HEK293 (cell line): Measurements from ENCODE around the gene ZSWIM3.
A peak's percentile ranks its signal among the peaks of the same experiment; 100 is the strongest.

Experiments
- BCL11A ChIP-seq: fragments of 450-650 bp; formaldehyde crosslinking; IDR thresholded peaks from 2 replicates; pipeline ENCODE4 v1.5.1; 2016; ENCODE audit warnings: low read depth, missing biosample characterization, missing genetic modification characterization
- GLIS2 ChIP-seq: fragments of 450-650 bp; formaldehyde crosslinking; IDR thresholded peaks from 2 replicates; pipeline ENCODE4 v1.5.1; 2016; ENCODE audit warnings: missing biosample characterization, missing genetic modification characterization
- KLF10 ChIP-seq: fragments of 450-650 bp; IDR thresholded peaks from 2 replicates; pipeline ENCODE4 v1.5.1; 2018; ENCODE audit warnings: missing biosample characterization, mild to moderate bottlenecking, missing genetic modification characterization
- OSR2 ChIP-seq: fragments of 450-650 bp; formaldehyde crosslinking; IDR thresholded peaks from 2 replicates; pipeline ENCODE4 v1.5.1; 2016; ENCODE audit warnings: missing biosample characterization, missing genetic modification characterization
- YY1 ChIP-seq: fragments of 450-650 bp; formaldehyde crosslinking; IDR thresholded peaks from 2 replicates; pipeline ENCODE4 v1.5.1; 2018; ENCODE audit warnings: missing biosample characterization, missing genetic modification characterization
- ZFP69B ChIP-seq: fragments of 450-650 bp; formaldehyde crosslinking; IDR thresholded peaks from 2 replicates; pipeline ENCODE4 v1.5.1; 2016; ENCODE audit warnings: missing biosample characterization, missing genetic modification characterization
- ZNF121 ChIP-seq: fragments of 450-650 bp; formaldehyde crosslinking; IDR thresholded peaks from 2 replicates; pipeline ENCODE4 v1.5.1; 2016; ENCODE audit warnings: missing biosample characterization, missing genetic modification characterization
- ZNF132 ChIP-seq: fragments of 450-650 bp; formaldehyde crosslinking; IDR thresholded peaks from 2 replicates; pipeline ENCODE4 v1.5.1; 2017; ENCODE audit warnings: missing biosample characterization, missing genetic modification characterization, borderline replicate concordance
- ZNF133 ChIP-seq: fragments of 450-650 bp; formaldehyde crosslinking; IDR thresholded peaks from 2 replicates; pipeline ENCODE4 v1.5.1; 2016; ENCODE audit warnings: missing biosample characterization, missing genetic modification characterization
- ZNF140 ChIP-seq: fragments of 450-650 bp; formaldehyde crosslinking; IDR thresholded peaks from 2 replicates; pipeline ENCODE4 v1.5.1; 2016; ENCODE audit warnings: missing biosample characterization, missing genetic modification characterization
- ZNF146 ChIP-seq: fragments of 450-650 bp; formaldehyde crosslinking; IDR thresholded peaks from 2 replicates; pipeline ENCODE4 v1.5.1; 2016; ENCODE audit warnings: missing biosample characterization, missing genetic modification characterization
- ZNF155 ChIP-seq: fragments of 450-650 bp; formaldehyde crosslinking; IDR thresholded peaks from 2 replicates; pipeline ENCODE4 v1.5.1; 2016; ENCODE audit warnings: missing biosample characterization, missing genetic modification characterization
- ZNF211 ChIP-seq: fragments of 450-650 bp; formaldehyde crosslinking; IDR thresholded peaks from 2 replicates; pipeline ENCODE4 v1.5.1; 2016; ENCODE audit warnings: low read depth, missing biosample characterization, missing genetic modification characterization
- ZNF214 ChIP-seq: fragments of 450-650 bp; formaldehyde crosslinking; IDR thresholded peaks from 2 replicates; pipeline ENCODE4 v1.5.1; 2017; ENCODE audit warnings: missing biosample characterization, mild to moderate bottlenecking, missing genetic modification characterization, borderline replicate concordance
- ZNF239 ChIP-seq: fragments of 450-650 bp; formaldehyde crosslinking; IDR thresholded peaks from 2 replicates; pipeline ENCODE4 v1.5.1; 2016; ENCODE audit warnings: missing biosample characterization, missing genetic modification characterization
- ZNF654 ChIP-seq: fragments of 450-650 bp; formaldehyde crosslinking; IDR thresholded peaks from 2 replicates; pipeline ENCODE4 v1.5.1; 2016; ENCODE audit warnings: low read depth, missing biosample characterization, missing genetic modification characterization
- ZNF76 ChIP-seq: fragments of 450-650 bp; formaldehyde crosslinking; IDR thresholded peaks from 2 replicates; pipeline ENCODE4; 2016; ENCODE audit warnings: low read depth, missing biosample characterization, missing genetic modification characterization, borderline replicate concordance
- ZNF777 ChIP-seq: fragments of 450-650 bp; formaldehyde crosslinking; IDR thresholded peaks from 2 replicates; pipeline ENCODE4 v1.5.1; 2017; ENCODE audit warnings: missing biosample characterization, missing genetic modification characterization, borderline replicate concordance
- ZSCAN30 ChIP-seq: fragments of 450-650 bp; IDR thresholded peaks from 2 replicates; pipeline ENCODE4 v1.5.1; 2018; ENCODE audit warnings: missing biosample characterization, mild to moderate bottlenecking, missing genetic modification characterization, moderate library complexity
- TF ChIP-seq, protein P1 (sequence below): fragments of 450-650 bp; formaldehyde crosslinking; IDR thresholded peaks from 2 replicates; pipeline ENCODE4 v1.5.1; 2016; ENCODE audit warnings: missing biosample characterization, missing genetic modification characterization, low read depth
- TF ChIP-seq, protein P2 (sequence below): fragments of 450-650 bp; formaldehyde crosslinking; conservative IDR thresholded peaks from 2 replicates; pipeline ENCODE4 v1.5.1; 2016; ENCODE audit warnings: low read depth, missing biosample characterization, missing genetic modification characterization
- TF ChIP-seq, protein P3 (sequence below): sonication (generic); formaldehyde crosslinking; IDR thresholded peaks from 2 replicates; pipeline ENCODE4 v1.8.1; 2022; ENCODE audit warnings: mild to moderate bottlenecking, moderate library complexity, missing genetic modification reagents
- TF ChIP-seq, protein P4 (sequence below): fragments of 450-650 bp; formaldehyde crosslinking; IDR thresholded peaks from 2 replicates; pipeline ENCODE4 v1.5.1; 2017; ENCODE audit warnings: missing biosample characterization, missing genetic modification characterization
- TF ChIP-seq, protein P5 (sequence below): fragments of 450-650 bp; formaldehyde crosslinking; IDR thresholded peaks from 2 replicates; pipeline ENCODE4 v1.5.1; 2016; ENCODE audit warnings: missing biosample characterization, missing genetic modification characterization

The ZSWIM3 gene

DNA sequence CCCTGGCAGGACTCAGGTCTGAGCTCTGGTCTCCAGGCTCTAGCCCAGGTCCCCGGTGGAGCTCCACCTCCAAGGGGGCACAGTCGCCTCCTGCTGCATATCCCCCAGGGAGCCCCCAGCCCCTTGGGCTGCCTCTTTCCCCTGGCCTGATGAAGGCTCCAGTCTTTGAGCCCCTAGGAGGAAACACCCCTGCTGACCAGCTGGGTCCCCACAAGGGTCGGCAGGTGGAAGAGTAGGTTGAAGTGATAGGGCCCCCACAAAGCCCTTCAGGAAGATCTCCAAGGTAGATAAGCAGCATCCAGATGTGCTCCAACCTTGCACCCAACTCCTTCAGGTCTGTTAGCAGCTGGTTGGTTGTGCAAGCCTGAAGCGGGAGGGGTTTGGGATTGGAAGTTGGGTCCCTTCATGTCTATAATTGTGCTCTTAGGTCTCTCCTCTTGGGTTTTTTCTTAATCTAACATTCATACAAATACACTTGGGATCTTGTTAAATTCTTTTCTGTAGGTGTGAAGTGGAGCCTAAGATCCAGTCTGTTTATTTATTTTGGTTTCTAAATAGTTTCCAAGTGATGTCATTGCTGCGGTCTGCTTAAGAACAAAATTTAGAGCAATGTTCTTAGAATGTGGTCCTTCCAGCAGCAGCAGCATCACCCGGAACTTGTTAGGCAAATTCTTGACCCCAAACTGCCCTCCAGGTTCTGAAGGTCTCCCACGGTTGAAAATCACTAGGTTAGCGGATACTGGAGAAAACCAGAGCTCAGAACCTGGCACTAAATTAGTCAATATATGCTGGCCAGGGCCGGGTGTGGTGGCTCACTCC lies 39.8 kb upstream of the ZSWIM3 start (continued):
- TF ChIP-seq, protein P1, sequence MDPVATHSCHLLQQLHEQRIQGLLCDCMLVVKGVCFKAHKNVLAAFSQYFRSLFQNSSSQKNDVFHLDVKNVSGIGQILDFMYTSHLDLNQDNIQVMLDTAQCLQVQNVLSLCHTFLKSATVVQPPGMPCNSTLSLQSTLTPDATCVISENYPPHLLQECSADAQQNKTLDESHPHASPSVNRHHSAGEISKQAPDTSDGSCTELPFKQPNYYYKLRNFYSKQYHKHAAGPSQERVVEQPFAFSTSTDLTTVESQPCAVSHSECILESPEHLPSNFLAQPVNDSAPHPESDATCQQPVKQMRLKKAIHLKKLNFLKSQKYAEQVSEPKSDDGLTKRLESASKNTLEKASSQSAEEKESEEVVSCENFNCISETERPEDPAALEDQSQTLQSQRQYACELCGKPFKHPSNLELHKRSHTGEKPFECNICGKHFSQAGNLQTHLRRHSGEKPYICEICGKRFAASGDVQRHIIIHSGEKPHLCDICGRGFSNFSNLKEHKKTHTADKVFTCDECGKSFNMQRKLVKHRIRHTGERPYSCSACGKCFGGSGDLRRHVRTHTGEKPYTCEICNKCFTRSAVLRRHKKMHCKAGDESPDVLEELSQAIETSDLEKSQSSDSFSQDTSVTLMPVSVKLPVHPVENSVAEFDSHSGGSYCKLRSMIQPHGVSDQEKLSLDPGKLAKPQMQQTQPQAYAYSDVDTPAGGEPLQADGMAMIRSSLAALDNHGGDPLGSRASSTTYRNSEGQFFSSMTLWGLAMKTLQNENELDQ (tag by site-specific recombination): no peak
- TF ChIP-seq ZNF155 (no peak), ZNF211 (tag by site-specific recombination) (no peak), ZNF654 (tag by site-specific recombination) (no peak), ZNF146 (tag by site-specific recombination) (no peak), OSR2 (tag by site-specific recombination) (no peak), ZNF140 (tag by site-specific recombination) (no peak), YY1 (tag by site-specific recombination) (no peak), ZNF121 (tag by site-specific recombination) (no peak), GLIS2 (peak; percentile 80), ZNF214 (no peak), ZNF777 (tag by site-specific recombination) (no peak), ZNF76 (tag by site-specific recombination) (no peak), ZNF133 (tag by site-specific recombination) (no peak), KLF10 (0 out of 2 replicates have a peak, but pooled peaks have one; percentile 38), ZSCAN30 (no peak), ZNF132 (tag by site-specific recombination) (no peak), ZNF239 (tag by site-specific recombination) (no peak), BCL11A (tag by site-specific recombination) (no peak), ZFP69B (tag by site-specific recombination) (no peak)
- TF ChIP-seq, protein P2, sequence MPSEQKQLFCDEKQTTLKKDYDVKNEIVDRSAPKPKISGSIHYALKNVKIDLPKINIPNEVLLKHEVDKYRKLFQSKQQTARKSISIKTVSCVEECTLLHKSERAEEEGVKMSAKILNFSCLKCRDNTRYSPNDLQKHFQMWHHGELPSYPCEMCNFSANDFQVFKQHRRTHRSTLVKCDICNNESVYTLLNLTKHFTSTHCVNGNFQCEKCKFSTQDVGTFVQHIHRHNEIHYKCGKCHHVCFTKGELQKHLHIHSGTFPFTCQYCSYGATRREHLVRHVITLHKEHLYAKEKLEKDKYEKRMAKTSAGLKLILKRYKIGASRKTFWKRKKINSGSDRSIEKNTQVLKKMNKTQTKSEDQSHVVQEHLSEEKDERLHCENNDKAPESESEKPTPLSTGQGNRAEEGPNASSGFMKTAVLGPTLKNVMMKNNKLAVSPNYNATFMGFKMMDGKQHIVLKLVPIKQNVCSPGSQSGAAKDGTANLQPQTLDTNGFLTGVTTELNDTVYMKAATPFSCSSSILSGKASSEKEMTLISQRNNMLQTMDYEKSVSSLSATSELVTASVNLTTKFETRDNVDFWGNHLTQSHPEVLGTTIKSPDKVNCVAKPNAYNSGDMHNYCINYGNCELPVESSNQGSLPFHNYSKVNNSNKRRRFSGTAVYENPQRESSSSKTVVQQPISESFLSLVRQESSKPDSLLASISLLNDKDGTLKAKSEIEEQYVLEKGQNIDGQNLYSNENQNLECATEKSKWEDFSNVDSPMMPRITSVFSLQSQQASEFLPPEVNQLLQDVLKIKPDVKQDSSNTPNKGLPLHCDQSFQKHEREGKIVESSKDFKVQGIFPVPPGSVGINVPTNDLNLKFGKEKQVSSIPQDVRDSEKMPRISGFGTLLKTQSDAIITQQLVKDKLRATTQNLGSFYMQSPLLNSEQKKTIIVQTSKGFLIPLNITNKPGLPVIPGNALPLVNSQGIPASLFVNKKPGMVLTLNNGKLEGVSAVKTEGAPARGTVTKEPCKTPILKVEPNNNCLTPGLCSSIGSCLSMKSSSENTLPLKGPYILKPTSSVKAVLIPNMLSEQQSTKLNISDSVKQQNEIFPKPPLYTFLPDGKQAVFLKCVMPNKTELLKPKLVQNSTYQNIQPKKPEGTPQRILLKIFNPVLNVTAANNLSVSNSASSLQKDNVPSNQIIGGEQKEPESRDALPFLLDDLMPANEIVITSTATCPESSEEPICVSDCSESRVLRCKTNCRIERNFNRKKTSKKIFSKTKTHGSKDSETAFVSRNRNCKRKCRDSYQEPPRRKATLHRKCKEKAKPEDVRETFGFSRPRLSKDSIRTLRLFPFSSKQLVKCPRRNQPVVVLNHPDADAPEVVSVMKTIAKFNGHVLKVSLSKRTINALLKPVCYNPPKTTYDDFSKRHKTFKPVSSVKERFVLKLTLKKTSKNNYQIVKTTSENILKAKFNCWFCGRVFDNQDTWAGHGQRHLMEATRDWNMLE (tag by site-specific recombination): no peak; the same call in 1 of the 2 replicates
- TF ChIP-seq, protein P3, sequence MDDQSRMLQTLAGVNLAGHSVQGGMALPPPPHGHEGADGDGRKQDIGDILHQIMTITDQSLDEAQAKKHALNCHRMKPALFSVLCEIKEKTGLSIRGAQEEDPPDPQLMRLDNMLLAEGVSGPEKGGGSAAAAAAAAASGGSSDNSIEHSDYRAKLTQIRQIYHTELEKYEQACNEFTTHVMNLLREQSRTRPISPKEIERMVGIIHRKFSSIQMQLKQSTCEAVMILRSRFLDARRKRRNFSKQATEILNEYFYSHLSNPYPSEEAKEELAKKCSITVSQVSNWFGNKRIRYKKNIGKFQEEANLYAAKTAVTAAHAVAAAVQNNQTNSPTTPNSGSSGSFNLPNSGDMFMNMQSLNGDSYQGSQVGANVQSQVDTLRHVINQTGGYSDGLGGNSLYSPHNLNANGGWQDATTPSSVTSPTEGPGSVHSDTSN (CRISPR knock-in tag): no peak
- TF ChIP-seq, protein P4, sequence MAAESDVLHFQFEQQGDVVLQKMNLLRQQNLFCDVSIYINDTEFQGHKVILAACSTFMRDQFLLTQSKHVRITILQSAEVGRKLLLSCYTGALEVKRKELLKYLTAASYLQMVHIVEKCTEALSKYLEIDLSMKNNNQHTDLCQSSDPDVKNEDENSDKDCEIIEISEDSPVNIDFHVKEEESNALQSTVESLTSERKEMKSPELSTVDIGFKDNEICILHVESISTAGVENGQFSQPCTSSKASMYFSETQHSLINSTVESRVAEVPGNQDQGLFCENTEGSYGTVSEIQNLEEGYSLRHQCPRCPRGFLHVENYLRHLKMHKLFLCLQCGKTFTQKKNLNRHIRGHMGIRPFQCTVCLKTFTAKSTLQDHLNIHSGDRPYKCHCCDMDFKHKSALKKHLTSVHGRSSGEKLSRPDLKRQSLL (tag by site-specific recombination): no peak
- TF ChIP-seq, protein P5, sequence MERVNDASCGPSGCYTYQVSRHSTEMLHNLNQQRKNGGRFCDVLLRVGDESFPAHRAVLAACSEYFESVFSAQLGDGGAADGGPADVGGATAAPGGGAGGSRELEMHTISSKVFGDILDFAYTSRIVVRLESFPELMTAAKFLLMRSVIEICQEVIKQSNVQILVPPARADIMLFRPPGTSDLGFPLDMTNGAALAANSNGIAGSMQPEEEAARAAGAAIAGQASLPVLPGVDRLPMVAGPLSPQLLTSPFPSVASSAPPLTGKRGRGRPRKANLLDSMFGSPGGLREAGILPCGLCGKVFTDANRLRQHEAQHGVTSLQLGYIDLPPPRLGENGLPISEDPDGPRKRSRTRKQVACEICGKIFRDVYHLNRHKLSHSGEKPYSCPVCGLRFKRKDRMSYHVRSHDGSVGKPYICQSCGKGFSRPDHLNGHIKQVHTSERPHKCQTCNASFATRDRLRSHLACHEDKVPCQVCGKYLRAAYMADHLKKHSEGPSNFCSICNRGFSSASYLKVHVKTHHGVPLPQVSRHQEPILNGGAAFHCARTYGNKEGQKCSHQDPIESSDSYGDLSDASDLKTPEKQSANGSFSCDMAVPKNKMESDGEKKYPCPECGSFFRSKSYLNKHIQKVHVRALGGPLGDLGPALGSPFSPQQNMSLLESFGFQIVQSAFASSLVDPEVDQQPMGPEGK (tag by site-specific recombination): no peak
